NCI-H1694 (cell line): Measurements from ENCODE around the gene CCNF.
"Not testable (repeated sequence)": the region's sequence is repeated elsewhere in the genome, so short reads cannot be mapped to it uniquely, and the experiment has no call there.

Source experiments
- DNase-seq: peaks from one replicate; lab custom pipeline; 2025; lab: John Stamatoyannopoulos, UW

Gene CCNF

DNA sequence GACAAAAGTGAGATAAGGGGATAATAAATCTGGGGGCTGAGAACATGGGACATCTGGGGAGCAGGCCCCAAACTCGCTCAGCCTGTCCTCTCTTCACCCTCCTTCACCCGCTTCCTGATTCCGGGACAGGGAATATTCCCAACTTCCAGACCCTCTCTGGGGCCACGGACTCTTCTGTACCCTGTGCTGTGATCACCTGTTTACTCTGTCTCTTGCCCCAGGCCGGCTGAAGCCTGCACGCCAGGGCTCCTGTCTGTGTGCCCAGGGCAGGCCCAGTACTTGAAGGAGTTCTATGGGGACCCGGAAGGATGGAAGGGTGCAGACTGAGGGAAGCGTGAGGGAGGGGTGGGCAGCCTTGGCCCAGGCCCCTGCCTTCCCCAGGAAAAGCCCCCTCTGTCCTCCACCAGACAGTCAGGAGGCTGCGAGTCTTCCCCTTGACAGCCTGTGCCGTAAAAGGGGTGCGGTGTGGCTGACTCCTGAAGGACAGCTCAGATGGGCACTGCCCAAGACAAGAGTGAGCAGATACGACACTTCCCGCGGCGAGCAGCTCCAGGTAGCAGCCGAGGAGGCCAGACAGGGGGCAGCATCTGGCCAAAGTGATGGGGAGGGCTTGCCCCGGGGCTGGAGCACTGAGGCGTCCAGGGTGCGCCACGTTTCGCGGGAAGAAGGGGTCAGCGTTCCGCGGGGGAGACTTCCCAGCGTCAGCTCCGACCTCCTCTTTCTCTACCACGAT lies 1.0 kb upstream of the CCNF start:
- DNase-seq = no peak

DNA sequence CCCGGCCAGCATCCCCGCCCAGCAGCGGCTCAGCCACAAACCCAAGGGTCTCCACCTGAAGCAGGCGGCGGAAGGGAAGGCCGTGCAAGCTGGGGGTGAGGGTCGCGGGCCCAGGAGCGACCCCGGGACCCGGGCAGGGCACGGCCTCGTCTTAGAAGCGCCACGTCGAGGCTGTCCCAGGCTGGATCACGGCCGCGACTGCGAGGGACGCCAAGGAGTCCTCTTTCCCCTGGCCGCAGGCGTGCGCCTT lies 538 bp upstream of the CCNF start:
- no peak for DNase-seq

DNA sequence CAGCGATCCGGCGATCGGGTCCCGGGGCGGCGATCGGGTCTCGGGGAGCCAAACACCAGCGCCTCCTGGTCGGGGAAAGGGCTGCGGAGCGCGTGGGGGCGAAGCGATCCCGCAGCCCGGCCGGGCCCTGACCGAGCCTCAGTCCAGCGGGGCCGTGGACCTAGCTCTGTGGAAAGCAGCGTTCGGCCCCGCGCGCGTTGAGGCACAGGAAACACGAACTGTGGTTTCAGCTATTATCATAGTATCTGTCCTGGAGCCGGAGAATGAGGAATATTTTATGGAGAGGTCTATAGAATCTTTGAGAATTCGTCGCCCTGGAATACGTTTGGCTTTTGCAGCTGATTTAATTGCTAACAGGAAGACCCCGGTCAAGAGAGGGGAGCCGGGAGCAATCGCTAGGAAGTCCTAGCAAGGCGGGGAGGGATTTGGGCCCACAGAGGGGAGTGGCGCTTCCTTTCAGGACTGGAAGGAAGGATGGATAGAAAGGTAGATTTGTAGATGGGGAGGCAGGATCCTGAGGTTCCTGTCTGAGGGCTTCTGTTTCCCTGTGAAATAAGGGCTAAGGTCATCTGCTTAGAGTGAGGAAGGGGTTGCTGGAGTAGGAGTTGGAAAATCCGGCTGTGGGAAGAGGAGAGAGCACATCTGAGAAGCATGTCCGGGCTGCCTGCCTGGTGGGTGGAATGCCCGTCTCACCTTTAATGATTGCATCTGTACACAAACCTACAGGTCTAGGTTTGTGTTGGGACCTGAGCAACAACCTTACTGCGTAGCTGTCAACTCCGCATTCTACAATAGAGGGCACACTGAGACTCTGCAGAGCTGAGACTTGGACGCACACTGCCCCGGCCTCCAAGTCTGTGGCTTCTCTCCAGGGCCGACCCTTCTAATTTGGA lies 770 bp downstream of the CCNF start:
- no peak for DNase-seq

DNA sequence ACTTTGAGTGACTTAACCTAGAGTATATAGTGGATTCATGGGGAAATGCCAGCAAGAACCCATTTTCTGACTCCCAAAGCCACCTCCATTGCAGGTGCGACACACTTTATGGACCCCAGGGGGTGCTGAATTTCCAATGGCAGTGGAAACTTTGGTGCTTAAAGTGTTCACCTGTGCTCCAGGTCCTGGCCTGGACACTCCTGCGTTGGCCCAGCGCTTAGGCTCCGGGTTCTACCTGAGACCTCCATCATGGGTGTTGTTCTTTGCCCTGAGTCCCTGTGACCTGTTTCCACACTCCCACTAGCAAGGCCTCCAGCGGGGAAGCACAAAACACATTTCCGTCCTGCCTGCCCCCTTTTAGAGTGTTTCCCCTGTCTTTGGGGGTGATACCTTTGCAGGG lies 3.0 kb downstream of the CCNF start:
- DNase-seq = no peak

DNA sequence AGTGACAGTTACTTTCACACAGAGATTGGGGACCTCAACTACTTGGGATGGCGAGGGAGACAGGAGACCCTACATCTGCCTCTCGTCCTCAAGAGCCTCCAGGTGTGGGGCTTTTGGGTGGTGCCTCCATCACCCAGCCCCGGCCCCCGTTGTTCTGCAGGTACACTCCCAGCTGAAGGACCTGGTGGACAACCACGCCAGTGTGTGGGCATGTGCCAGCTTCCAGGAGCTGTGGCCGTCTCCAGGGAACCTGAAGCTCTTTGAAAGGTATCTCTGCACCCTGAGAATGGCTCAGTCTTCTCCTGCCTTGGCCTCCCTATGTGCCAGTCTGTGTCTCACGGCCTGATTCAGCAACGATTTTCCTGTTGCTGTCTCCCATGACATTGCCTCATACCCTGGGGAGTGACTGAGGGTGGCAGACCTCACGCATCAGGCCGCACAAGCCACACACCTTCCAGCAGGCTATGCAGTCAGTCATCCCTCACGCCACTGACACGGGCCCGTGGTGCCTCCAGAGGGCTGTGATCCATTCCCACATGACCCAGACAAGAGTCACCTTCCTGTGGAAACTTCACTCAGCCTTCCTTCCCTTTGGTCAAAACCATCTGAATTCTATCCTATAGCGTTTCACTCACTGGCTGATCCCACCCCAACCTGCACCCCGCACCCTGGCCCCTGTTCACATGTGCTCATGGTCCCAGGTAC lies 3.7 kb downstream of the CCNF start:
- no peak for DNase-seq

DNA sequence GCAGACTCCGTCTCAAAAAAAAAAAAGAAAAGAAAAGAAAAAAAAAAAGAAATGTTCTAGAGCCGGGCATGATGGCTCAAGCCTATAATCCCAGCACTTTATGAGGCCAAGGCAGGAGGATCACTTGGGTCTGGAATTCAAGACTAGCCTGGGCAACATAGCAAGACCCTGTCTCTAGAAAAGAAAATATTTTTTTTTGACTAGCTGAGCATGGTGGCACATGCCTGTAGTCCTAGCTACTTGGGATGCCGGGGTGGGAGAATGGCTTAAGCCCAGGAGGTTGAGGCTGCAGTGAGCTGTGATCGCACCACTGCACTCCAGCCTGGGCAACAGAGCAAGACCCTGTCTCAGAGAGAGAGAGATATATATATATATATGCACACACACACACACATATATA lies 6.0 kb downstream of the CCNF start:
- DNase-seq = not testable (repeated sequence)

DNA sequence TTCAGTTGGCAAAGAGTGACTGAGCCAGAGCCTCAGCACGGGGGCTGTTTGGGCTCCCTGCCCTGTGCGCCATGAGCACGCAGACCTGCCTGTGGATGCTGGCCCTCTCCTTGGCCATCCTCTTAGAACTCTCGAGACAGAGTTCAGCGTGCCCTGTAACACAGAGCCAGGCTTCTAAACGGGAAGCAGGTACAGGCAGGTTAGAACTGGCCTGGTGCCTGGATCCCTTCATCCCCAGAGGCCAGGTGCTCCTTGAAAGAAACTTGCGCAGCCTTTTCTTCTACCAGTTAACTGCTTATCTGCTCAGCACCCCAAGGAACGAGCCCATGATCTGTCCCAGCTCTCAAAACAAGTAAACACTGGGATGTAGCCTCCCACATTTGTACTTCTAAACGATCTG lies 6.9 kb downstream of the CCNF start:
- DNase-seq = no peak

DNA sequence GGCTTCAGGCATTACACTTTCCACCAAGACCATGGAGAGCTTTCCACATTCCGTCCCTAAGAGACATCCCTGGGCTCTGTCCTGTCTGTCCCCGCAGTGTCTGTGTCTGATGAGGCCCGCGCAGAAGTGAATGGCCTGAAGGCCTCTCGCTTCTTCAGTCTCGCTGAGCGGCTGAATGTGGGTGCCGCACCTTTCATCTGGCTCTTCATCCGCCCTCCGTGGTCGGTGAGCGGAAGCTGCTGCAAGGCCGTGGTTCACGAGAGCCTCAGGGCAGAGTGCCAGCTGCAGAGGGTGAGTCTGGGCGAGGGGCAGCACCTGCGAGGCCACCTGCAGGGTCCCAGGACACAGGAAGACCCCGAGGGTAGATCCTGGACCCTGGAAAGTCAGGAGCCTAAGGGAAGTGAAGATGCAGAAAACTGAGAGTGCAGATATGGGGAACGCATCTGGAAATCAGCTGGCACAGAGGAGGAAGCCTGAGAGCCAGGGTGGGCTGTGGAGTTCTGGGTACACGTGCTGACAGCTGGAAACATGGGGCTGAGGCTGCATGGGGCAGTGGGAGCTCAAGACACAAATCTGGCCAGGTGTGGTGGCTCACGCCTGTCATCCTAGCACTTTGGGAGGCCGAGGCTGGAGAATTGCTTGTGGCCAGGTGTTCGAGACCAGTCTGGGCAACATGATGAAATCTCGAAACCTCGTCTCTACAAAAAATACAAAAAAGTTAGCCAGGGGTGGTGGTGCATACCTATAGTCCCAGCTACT lies 8.0 kb downstream of the CCNF start:
- DNase-seq = no peak

DNA sequence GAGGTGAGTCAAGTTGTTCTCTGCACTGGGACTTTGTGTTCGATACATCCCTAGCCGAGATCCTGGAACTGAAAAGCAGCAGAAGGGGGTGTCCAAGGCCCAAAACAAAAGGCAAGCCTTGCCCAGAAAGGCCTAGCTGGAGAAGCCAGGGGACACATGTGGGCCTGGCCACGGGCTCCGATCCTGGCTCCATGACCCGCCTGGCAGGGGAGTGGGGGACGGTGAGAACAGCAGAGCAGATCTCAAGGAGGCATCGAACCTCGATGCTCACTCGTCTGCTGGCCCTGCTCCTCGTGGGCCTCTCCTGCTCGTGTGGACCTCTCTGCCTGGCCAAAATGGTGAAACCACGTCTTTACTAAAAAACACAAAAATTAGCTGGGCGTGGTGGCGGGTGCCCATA lies 8.9 kb downstream of the CCNF start:
- no peak for DNase-seq

DNA sequence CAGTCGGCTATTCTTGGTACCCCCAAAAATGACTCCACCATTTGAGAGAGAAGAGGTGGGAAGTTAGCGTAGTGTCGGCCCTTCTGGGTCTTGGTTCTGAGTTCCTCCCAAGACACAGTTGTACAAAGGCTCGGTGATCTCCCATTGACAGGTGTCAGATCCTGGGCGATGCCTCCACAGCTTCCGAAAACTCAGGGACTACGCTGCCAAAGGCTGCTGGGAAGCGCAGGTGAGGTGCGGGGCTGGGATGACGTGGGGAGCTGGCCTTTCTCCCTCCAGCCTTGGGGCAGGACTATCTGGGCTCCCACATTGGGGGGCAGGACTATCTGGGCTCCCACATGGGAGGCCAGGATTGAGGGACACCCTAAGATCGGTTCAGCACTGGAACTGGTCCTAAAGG lies 10.4 kb downstream of the CCNF start:
- no peak for DNase-seq

DNA sequence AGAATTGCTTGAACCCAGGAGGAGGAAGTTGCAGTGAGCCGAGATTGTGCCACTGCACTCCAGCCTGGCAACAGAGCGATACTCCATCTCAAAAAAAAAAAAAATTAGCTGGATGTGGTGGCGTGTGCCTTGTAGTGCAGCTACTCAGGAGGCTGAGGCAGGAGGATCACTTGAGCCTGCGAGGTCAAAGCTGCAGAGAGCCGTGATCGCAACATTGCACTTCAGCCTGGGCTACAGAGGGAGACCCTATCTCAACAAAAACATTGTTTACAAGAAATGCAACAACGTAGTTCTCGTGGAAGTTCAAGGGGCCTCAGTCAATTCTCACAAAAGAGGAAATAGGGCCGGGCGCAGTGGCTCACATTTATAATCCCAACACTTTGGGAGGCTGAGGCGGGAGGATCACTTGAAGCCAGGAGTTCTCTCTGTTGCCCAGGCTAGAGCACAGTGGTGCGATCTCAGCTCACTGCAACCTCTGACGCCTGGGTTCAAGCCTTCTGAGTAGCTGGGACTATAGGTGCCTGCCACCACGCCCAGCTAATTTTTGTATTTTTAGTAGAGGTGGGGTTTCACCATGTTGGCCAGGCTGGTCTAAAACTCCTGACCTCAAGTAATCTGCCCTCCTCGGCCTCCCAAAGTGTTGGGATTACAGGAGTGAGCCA lies 12.0 kb downstream of the CCNF start:
- not testable (repeated sequence) for DNase-seq

DNA sequence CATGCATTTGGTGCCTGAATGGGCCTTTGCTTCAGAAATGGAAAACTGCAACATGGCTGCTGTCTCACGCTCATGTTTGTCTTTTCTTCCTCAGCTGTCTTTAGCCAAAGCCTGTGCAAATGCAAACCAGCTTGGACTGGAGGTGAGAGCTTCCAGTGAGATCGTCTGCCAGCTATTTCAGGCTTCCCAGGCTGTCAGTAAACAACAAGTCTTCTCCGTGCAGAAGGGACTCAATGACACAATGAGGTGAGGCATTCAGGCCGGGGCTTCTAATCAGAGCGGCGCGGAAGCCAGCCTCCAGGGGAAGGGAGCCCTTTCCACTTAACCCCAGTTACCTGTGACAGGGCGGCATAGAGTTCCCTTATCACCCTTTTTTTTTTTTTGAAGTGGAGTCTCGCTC lies 14.3 kb downstream of the CCNF start:
- DNase-seq = no peak

DNA sequence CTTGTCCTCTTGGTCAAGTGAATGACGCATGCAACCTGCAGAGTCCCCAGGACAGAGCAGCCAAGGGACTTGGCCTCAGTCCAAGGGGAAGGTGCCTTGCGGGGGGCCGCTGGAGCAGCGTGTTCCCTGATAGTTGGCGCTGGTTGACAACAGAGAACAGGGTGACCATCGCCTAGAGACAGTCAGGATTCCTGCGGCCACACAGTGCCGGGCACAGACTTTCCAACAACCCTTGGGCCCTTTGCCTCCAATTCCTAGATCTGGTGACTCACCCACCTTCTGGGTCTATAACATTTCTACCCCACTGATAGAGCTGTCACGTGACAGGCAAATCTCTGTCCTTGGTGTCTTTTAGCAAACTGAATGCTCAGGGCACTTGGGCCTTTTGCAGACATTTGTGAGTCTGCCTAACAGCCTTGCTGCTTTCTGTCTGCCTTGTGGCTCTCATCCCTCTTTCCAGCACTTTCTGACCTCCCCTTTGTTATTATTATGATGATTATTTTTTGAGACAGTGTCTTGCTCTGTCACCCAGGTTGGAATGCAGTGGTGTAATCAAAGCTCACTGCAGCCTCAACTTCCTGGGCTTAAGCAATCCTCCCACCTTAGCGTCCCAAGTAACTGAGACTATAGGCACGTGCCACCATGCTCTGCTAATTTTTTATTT lies 18.8 kb downstream of the CCNF start:
- DNase-seq = no peak

DNA sequence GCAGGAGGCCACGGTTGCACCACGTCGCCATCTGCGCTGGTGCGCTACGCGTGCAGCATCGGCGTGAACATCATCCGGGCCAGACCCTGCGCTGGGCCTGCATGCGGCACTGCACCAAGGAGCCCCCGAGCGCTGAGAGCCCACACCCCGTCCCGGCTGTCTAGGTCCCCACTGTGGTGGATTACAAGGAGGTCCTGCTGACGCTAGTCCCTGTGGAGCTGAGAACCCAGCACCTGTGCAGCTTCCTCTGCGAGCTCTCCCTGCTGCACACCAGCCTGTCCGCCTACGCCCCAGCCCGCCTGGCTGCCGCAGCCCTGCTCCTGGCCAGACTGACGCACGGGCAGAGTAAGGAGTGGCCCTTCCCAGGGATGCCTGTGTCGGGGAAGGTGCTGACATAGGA lies 19.9 kb downstream of the CCNF start:
- DNase-seq = no peak

DNA sequence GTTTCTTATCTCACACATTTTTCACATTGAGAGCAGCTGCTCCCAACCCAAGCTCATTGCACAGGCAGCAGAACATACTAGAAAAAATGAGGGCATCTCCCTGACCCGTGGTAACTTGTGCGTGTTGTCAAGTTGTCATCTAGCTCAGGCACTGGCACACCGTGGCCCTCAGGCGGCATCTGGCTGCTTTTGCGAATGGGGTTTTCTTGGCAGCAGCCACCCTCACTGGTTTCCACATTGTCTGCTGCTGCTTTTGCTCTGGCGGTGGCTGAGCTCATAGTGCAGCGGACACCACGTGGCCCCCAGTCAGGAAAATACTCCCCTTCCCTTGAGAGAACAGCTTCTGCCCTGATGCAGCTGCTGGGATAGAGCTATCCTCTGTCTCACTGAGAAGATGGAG lies 21.3 kb downstream of the CCNF start:
- DNase-seq = peak; percentile 80

DNA sequence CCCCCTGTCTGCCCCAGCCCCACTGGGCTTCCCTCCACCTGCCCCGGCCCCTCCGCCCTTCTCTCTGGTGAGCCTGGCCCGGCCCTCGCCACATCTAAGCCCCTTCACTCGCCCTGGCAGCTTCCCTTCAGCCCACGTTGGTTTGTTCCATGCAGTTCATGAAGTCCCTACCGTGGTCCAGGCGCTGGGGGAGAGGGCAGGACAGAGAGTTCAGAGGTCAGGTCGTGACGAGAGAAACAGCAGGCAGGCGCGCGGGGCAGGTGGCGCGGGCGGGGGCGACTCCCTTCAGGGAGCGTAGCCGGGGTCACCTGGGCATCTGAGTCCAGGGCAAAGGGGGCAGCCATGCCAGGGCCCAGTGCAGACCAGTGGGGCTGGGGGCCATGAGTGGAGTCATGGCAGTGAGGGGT lies 21.7 kb downstream of the CCNF start:
- no peak for DNase-seq

DNA sequence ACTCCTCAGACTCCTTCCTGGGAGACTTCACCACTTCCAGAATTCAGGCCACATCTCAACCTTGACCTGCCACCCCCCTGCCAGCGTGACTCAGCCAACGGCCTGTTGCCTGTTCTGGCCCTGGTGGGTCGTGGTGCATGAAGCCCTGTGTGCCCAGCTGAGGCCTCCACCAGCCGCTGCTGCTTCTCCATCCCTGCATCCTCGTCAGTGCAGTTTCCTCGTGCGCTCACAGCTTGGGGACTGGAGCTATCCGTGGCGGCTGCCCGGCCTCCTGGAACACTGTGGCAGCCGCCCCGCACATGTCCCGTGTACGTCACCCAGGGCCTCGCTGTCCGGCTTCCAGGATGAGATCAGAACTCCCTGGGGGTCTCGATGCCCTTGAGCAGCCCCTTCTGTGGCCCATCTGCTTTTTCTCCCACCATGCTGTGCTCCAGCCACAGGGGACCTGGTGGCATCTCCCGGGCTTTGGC lies 22.6 kb downstream of the CCNF start:
- DNase-seq = no peak

DNA sequence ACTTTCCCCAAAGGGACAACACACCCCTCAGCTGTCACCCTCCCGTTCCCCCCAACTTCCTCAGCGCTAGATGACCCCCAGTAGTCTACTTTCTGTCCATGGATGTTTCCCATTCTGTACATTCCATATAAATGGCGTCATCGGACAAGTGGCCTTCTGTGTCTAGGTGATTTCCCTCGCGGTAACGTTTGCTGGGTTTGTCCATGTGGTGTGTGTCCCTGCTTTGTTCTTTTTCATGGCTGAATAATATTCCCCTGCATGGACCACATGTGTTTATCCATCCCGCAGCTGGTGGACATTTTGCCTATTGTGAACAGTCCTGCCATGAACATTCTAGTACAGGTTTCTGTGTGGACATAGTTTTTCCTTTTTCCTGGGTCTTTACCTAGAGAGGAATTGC lies 23.4 kb downstream of the CCNF start:
- DNase-seq = no peak

DNA sequence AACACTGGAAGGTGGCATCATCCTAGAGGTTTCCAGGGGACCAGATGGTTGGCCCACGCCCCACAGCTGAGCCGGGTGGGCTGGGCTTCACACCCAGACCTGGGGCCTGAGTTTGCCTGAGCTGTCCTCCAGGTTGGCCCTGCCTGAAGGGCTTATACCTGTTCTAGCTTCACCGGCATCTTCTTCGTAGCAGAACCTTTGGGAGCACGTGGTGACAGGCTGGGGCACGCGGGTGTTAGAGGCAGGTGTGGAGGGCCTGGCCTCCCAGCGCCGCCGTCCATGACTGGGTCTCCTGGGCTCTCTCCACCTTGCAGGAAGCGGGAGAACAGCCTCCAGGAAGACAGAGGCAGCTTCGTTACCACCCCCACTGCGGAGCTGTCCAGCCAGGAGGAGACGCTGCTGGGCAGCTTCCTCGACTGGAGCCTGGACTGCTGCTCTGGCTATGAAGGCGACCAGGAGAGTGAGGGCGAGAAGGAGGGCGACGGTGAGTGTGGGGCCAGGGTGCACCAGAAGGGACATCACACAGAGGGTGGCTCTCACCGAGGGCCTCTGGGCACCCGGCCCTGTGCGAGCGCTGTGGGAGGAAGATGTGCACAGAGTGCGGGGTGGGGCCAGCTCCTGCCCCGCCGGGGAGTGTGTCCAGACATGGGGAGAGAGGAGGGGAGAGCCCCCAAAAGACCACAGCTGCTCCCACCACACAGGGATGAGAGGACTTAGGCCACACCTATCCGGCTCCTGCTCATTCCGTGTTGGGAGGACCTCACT lies 26.0 kb downstream of the CCNF start:
- no peak for DNase-seq

DNA sequence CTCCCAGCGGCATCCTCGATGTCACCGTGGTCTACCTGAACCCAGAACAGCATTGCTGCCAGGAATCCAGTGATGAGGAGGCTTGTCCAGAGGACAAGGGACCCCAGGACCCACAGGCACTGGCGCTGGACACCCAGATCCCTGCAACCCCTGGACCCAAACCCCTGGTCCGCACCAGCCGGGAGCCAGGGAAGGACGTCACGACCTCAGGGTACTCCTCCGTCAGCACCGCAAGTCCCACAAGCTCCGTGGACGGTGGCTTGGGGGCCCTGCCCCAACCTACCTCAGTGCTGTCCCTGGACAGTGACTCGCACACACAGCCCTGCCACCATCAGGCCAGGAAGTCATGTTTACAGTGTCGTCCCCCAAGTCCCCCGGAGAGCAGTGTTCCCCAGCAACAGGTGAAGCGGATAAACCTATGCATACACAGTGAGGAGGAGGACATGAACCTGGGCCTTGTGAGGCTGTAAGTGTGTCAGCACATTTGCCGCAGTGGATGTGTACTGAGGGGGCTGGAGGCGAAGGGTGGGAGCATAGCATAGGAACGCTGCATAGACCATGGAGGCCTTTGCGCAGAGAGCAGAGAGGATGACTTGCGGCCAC lies 27.4 kb downstream of the CCNF start:
- DNase-seq = no peak
